ENCODE data around the gene TPM2. TPM values are rescaled to one million over a fixed set of nuclear protein-coding genes. Genes with fewer than 3 reads are reported as not detected.

The TPM2 gene
- total RNA-seq, 1 experiment from 2014 or later = 7.0 TPM

DNA sequence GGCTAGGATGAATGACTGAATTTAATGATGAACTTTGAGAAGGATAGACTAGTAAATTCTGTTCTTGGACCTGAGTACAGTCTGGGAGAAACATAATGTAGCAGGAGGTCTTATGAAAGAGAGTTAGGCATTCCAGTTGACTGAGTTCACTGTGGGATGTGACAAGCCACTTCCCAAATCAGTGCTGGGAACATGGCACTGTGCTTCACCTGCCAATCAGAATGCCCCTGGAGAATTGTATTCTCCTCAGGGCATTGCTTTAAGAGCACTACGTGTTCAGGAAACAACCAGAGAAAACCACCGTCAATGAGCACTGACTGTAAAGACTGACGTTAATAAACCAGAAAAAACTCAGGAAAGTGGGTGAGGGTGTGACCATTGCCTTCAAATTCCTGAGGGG, 30.4 kb downstream of the TPM2 start:
- Histone ChIP-seq H3F3A (ENCODE audit: low read length, unreplicated experiment) (peaks cover 7% of the 10 kb centered on the region), H4K20me1 (ENCODE audit: low read length) (no peaks in the 10 kb centered on the region), H3K9ac (ENCODE audit: low read length) (peak overlapping the region; percentile 97), H3K27ac (ENCODE audit: low read length) (peak overlapping the region; percentile 98), H2AFZ (ENCODE audit: low read length) (no peak overlapping the region), H3K27me3 (ENCODE audit: low read length) (no peaks in the 10 kb centered on the region), H3K9me3 (ENCODE audit: low read length) (no peaks in the 10 kb centered on the region), H3K36me3 (ENCODE audit: low read depth, low read length) (peaks cover 20% of the 10 kb centered on the region), H3K4me3 (ENCODE audit: low read length) (peak overlapping the region; percentile 96), H3K4me1 (ENCODE audit: insufficient read depth, low read length) (peaks cover 37% of the 10 kb centered on the region), H3K4me2 (ENCODE audit: low read length) (peak overlapping the region; percentile 98), H3K9me2 (replicated peaks; ENCODE audit: low read length) (no peaks in the 10 kb centered on the region), H3K79me2 (ENCODE audit: low read length) (peaks cover 33% of the 10 kb centered on the region)
- CTCF ChIA-PET = no interaction called here
- intact Hi-C loops (cut with micrococcal nuclease) = loop anchor here (2.0 to 10.0 kb wide), 3 partner anchors 38 to 135 kb away; partner anchors contain the start of gene NPR2
- TF ChIP-seq, protein P1, sequence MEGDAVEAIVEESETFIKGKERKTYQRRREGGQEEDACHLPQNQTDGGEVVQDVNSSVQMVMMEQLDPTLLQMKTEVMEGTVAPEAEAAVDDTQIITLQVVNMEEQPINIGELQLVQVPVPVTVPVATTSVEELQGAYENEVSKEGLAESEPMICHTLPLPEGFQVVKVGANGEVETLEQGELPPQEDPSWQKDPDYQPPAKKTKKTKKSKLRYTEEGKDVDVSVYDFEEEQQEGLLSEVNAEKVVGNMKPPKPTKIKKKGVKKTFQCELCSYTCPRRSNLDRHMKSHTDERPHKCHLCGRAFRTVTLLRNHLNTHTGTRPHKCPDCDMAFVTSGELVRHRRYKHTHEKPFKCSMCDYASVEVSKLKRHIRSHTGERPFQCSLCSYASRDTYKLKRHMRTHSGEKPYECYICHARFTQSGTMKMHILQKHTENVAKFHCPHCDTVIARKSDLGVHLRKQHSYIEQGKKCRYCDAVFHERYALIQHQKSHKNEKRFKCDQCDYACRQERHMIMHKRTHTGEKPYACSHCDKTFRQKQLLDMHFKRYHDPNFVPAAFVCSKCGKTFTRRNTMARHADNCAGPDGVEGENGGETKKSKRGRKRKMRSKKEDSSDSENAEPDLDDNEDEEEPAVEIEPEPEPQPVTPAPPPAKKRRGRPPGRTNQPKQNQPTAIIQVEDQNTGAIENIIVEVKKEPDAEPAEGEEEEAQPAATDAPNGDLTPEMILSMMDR (conservative IDR thresholded peaks at IDR 0.05; ENCODE audit: low read depth, low read length) = no peak
- TF ChIP-seq EZH2phosphoT487 (IDR thresholded peaks at IDR 0.05; ENCODE audit: borderline replicate concordance, low read length) = no peak
- no peak for TF ChIP-seq EZH2 (IDR thresholded peaks at IDR 0.05; ENCODE audit: low read length, unreplicated experiment)
- DNase-seq (peak; percentile 84), ATAC-seq (peak; percentile 28)
- BruUV-seq (replicated peaks) = no TSS peak
- POLR2A ChIA-PET (ENCODE audit: unreplicated experiment) = no interaction called here

- Histone ChIP-seq H3K79me2 (ENCODE audit: low read length) (peaks cover 29% of the 10 kb centered on the region), H3K9me2 (replicated peaks; ENCODE audit: low read length) (no peaks in the 10 kb centered on the region), H3K27me3 (ENCODE audit: low read length) (no peaks in the 10 kb centered on the region), H2AFZ (ENCODE audit: low read length) (no peak overlapping the region), H3K36me3 (ENCODE audit: low read depth, low read length) (peaks cover 20% of the 10 kb centered on the region), H3F3A (ENCODE audit: low read length, unreplicated experiment) (peaks cover 7% of the 10 kb centered on the region), H3K4me3 (ENCODE audit: low read length) (peak overlapping the region; percentile 96), H3K9ac (ENCODE audit: low read length) (peak overlapping the region; percentile 97), H3K4me1 (ENCODE audit: insufficient read depth, low read length) (peaks cover 32% of the 10 kb centered on the region), H3K27ac (ENCODE audit: low read length) (peak overlapping the region; percentile 98), H3K9me3 (ENCODE audit: low read length) (no peaks in the 10 kb centered on the region), H4K20me1 (ENCODE audit: low read length) (no peaks in the 10 kb centered on the region), H3K4me2 (ENCODE audit: low read length) (peak overlapping the region; percentile 98)
- peak; percentile 62 for DNase-seq
- TF ChIP-seq EZH2phosphoT487 (IDR thresholded peaks at IDR 0.05; ENCODE audit: borderline replicate concordance, low read length) (no peak), EZH2 (IDR thresholded peaks at IDR 0.05; ENCODE audit: low read length, unreplicated experiment) (no peak)
- TF ChIP-seq, protein P1 (conservative IDR thresholded peaks at IDR 0.05; ENCODE audit: low read depth, low read length) = no peak
- BruUV-seq (replicated peaks) = TSS peak; percentile 55
- intact Hi-C loops (cut with micrococcal nuclease) = loop anchor here (2.0 to 10.0 kb wide), 3 partner anchors 38 to 136 kb away; partner anchors contain the start of gene NPR2
- CTCF ChIA-PET = no interaction called here
- peak; percentile 21 for ATAC-seq
- POLR2A ChIA-PET (ENCODE audit: unreplicated experiment) = interaction anchor here (0.6 kb wide), 1 partner anchor 244 kb away, joined by 3 read pairs; no protein-coding TSS in a partner anchor
Measured at GRCh38 chr9:35658968-35659220, 30.8 kb downstream of the TPM2 start.

GRCh38 chr9:35658137-35658967, 31.4 kb downstream of the TPM2 start, which contains the start of gene CCDC107:
CCDC107 (plus strand) TSS chr9:35658292; CDS start chr9:35658380, 88 bp downstream.
- Histone ChIP-seq H3K79me2 (ENCODE audit: low read length) (peaks cover 29% of the 10 kb centered on the region), H3K4me1 (ENCODE audit: insufficient read depth, low read length) (peaks cover 27% of the 10 kb centered on the region), H3K36me3 (ENCODE audit: low read depth, low read length) (peaks cover 20% of the 10 kb centered on the region), H3K4me2 (ENCODE audit: low read length) (peak within 1 kb of the TSS; percentile 98), H3K9ac (ENCODE audit: low read length) (peak within 1 kb of the TSS; percentile 97), H2AFZ (ENCODE audit: low read length) (peak within 1 kb of the TSS; percentile 89), H3F3A (ENCODE audit: low read length, unreplicated experiment) (peaks cover 7% of the 10 kb centered on the region), H3K4me3 (ENCODE audit: low read length) (peak within 1 kb of the TSS; percentile 96), H4K20me1 (ENCODE audit: low read length) (no peaks in the 10 kb centered on the region), H3K9me3 (ENCODE audit: low read length) (no peaks in the 10 kb centered on the region), H3K27ac (ENCODE audit: low read length) (peak within 1 kb of the TSS; percentile 98), H3K27me3 (ENCODE audit: low read length) (no peaks in the 10 kb centered on the region), H3K9me2 (replicated peaks; ENCODE audit: low read length) (no peaks in the 10 kb centered on the region)
- intact Hi-C loops (cut with micrococcal nuclease) = loop anchor here (2.0 to 10.0 kb wide), 3 partner anchors 39 to 136 kb away; partner anchors contain the start of gene NPR2
- BruUV-seq (replicated peaks) = no TSS peak
- no peak for TF ChIP-seq EZH2 (IDR thresholded peaks at IDR 0.05; ENCODE audit: low read length, unreplicated experiment)
- TF ChIP-seq, protein P1 (conservative IDR thresholded peaks at IDR 0.05; ENCODE audit: low read depth, low read length) = peak; percentile 57
- CTCF ChIA-PET = interaction anchor here (0.6 to 1.1 kb wide), 2 partner anchors 52 to 69 kb away, joined by 3 read pairs; no protein-coding TSS in a partner anchor
- POLR2A ChIA-PET (ENCODE audit: unreplicated experiment) = interaction anchor here (0.6 to 0.8 kb wide), 3 partner anchors 54 to 244 kb away, joined by 3 to 4 read pairs (median 3); no protein-coding TSS in a partner anchor
- ATAC-seq = peak; percentile 60
- peak; percentile 81 for DNase-seq
